NB4 (cell line): ENCODE measurements around the gene SLC30A7.

Experiments used
- MYC ChIP-seq: IDR thresholded peaks from 2 replicates; pipeline ENCODE4 v1.6.1; 2011; ENCODE audit warnings: low read depth, low read length
- POLR2A ChIP-seq: IDR thresholded peaks from 2 replicates; pipeline ENCODE4 v1.6.1; 2011; ENCODE audit warnings: mild to moderate bottlenecking; ENCODE audit not compliant: insufficient read length; ENCODE audit errors: extremely low read depth
- TF ChIP-seq, protein P1 (sequence below): IDR thresholded peaks from one replicate; pipeline ENCODE4 v1.5.1; 2012; ENCODE audit warnings: low read depth, low read length
- TF ChIP-seq, protein P2 (sequence below): IDR thresholded peaks from 2 replicates; pipeline ENCODE4 v1.6.1; 2011; ENCODE audit warnings: low read depth, low read length

DNA sequence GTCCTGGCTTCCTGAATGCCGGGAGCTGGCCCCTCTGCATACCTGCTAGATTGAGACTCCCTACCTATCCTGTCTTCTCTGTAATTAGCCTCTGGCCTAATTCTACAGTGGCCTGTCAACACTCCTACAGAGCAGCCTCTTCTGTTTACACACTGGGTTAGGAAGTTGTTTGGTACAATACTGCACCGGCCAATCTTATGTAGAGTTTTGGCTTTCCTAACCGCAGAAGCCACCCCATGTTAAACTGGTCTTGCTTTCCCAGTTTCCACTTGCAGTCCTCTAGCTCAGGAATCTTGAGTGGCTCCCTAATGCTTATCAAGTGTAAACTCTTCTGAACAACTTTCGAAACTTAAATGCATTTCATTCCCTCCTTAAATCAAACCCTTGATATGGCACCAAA, 86.9 kb downstream of the SLC30A7 start:
- TF ChIP-seq, protein P1, sequence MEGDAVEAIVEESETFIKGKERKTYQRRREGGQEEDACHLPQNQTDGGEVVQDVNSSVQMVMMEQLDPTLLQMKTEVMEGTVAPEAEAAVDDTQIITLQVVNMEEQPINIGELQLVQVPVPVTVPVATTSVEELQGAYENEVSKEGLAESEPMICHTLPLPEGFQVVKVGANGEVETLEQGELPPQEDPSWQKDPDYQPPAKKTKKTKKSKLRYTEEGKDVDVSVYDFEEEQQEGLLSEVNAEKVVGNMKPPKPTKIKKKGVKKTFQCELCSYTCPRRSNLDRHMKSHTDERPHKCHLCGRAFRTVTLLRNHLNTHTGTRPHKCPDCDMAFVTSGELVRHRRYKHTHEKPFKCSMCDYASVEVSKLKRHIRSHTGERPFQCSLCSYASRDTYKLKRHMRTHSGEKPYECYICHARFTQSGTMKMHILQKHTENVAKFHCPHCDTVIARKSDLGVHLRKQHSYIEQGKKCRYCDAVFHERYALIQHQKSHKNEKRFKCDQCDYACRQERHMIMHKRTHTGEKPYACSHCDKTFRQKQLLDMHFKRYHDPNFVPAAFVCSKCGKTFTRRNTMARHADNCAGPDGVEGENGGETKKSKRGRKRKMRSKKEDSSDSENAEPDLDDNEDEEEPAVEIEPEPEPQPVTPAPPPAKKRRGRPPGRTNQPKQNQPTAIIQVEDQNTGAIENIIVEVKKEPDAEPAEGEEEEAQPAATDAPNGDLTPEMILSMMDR, result no peak
- TF ChIP-seq POLR2A (no peak), MYC (no peak)
- TF ChIP-seq, protein P2, sequence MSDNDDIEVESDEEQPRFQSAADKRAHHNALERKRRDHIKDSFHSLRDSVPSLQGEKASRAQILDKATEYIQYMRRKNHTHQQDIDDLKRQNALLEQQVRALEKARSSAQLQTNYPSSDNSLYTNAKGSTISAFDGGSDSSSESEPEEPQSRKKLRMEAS, result no peak
